NCI-H2227 (cell line): ENCODE measurements around the gene BACH2.
"Not testable (repeated sequence)": the region's sequence is repeated elsewhere in the genome, so short reads cannot be mapped to it uniquely, and the experiment has no call there.

Source experiments
- DNase-seq: peaks from one replicate; lab custom pipeline; 2025; ENCODE audit not compliant: unreplicated experiment; lab: John Stamatoyannopoulos, UW

BACH2 gene

DNA sequence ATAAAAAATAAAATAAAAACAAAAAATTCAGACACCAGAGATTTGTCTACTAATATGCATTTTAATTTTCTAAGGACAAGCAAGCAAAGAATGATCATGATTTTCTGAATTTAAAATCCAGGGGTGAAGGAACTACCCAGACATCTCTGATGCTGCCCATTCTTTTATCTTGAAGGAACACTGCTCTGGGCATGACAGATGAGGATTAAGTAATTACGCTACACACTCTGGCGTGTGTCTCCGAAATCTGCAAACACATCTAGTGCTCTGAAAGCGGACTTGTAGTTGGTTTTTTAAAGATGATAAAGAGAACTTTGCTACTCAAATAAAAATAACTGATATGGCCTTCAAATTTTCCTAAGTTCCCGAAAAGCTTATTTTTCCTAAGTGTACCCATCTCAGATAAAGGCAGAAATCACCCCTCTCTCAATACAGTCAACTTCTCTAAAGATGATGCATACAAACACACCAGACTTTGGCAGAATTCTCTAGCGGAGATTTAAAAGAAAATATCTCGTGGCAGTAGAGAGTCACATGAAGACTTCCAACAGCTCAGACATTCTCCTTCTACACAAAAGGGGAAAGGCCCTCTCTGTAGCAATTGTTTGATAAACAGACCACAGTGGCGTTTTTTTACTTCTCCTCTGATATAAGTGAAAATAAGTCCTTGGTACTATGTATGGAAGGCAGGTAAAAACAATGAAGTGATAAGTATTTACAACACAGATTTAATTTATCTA, 133.8 kb downstream of the BACH2 start:
- DNase-seq, result no peak

DNA sequence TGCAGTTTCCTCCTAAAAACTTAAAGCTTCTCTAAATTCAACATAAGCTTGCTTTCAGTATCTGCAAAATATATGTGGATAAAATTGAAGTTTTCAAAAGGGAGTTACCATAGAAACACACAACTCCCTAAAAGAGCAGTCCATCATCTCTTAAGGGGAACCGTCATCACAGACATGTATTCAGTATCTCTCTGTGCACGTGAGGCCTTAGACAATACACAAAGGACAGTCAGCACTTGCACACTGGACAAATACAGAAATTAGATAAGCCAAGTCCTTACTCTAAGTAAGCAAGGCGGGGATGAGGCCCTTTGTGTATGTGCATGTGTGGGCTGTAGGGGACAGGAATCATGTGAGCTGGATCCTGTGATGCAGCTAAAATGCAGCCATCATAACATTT, 136.6 kb downstream of the BACH2 start:
- DNase-seq, result peak; percentile 32

- no peak for DNase-seq
These were observed 137.2 kb downstream of the BACH2 start for GRCh38 chr6:90159452-90159851.

GRCh38 chr6:90158936-90159335, 137.7 kb downstream of the BACH2 start:
- no peak for DNase-seq

DNA sequence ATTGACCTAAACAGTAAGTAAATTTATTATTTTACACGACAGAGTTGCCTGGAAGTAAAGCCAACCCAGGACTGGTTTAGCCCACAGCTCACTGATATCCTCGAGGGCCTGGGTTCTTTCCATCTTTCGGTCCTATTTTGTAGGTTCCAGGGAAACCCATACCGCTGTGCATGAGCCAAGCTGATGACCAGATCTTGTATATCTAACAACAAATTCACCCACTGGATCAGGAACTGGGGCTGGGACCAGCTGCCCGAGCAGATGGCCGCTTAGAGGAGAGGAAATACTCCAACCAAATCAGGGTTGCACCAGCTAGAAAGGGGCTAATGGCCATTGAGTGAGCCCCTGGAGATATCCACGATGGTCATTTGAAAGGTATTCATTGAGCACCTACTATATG, 139.2 kb downstream of the BACH2 start:
- no peak for DNase-seq

DNA sequence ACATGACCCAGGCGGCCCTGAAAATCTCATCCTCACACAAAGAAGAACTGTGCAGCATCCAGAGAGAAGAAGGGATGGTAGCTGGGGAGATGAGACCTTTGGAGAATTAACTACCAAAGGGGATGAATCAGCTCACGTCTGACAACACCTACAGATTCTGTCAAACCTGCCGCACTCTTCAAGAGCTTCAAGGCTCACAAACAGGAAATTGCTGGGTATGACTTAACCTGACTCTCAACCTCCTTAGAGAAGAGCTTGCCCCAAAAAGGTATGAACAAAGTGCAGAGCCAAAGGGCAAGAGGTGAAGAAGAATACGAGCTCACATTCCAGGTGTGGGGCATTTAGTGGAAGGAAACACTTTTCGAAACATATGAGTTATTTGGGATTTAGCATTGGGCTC, 139.8 kb downstream of the BACH2 start:
- no peak for DNase-seq

- DNase-seq, result no peak
These were observed 141.7 kb downstream of the BACH2 start for GRCh38 chr6:90154755-90155470.

DNA sequence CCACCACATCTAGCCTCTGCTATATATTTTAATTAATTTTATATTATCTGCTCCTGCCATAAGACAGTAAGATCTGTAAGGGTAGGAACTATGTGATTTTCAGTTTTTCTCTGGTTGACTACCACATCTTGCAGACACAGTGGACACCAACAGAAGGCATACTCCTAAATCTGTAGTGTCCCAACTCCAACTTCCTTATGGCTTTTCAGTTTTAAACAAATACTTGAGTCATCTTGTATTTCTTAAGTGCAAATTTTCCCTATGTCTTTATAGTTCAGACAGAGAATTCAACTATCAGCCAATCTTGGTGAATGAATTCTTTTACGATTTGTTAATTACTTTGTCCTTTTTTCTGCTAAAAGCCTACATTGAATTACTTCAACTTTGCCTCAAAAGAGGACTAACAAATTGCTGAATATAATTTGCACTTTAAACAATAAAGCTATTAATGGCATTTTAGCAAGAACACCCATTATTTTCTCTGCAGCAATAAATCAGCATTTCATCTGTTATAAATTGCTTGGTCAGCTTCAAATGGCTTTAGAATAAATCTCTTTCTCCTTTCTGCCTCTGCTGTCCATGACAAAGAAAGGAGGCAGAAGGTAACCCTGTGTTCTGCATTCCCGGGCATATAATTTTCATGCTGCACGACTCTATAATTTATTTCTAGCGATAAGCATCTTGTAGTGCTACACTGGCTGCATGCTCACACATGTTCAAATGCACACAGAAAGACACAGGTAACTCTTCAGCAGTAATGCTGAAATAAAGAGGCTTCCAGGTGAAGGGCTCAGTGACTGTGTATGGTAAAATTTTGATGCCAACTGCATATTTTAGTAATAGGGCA, 144.8 kb downstream of the BACH2 start:
- peak; percentile 68 for DNase-seq

GRCh38 chr6:90149280-90149679, 147.4 kb downstream of the BACH2 start:
- DNase-seq, result no peak

DNA sequence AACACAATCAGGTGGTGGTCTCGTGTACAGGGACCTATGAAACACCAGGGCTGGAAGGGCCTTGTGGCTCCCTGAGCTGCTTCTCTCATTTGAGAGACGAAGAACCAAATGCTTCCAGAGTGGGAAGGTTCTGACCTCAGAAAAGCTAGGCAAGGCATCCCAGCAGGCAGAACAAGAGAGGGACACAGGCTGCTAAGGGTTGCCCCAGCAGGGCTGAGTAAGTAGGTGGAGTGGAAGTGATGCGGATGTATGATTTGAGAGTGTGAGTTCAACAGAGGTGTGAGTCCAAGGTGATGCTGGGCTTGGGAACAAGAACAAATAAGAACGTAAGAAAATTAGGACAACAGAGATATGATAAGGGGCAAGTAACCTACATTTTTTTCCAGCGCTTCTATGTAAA, 147.8 kb downstream of the BACH2 start:
- DNase-seq, result peak; percentile 25

- DNase-seq, result peak; percentile 7
These were observed 149.6 kb downstream of the BACH2 start for GRCh38 chr6:90146921-90147649.

DNA sequence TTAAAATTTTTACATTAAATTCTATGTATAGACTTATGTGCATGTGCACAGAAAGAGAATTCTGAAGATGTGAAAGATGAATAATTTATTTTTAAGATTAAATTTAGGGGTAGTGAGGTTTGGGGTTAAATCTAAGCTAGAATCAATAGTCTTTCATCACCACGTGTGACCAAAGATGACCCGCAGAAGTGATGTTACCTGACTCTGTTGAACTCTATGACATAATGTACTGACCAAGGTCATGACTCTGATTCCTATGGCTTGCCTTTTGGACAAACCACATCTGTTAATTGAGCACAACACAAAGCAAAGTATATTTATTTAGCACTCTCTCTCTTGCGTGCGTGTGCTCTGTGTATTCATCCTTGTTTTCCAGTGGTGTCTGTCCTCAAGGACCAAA, 150.6 kb downstream of the BACH2 start:
- no peak for DNase-seq

DNA sequence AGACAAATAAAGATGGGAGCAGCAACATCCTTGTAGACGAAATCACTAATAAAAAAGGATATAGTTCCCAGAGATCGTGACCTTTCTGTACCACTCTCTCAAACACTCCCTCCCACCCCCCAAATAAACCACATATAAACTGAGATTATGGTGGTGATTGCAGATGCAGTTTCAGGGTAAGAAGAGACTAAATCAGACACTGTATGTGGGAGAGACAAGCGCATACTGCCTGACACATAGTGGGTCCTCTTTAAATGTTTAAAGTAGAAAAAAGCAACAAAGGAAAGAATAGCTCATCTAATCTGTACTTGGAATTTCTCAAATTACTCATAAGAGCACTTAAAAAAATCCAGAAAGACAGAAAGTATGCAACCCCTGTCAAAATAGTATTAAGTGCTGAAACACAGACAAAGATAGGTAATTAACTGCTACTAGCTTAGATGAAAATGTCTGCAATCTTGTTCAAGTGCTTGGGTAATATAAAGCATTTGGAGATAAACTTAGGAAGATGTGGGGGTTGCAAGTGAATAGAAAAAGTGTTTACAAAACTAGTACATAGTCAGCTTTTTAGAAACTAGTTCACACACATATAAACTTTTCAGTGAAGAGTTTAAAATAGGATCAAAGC, 151.6 kb downstream of the BACH2 start:
- DNase-seq, result no peak

DNA sequence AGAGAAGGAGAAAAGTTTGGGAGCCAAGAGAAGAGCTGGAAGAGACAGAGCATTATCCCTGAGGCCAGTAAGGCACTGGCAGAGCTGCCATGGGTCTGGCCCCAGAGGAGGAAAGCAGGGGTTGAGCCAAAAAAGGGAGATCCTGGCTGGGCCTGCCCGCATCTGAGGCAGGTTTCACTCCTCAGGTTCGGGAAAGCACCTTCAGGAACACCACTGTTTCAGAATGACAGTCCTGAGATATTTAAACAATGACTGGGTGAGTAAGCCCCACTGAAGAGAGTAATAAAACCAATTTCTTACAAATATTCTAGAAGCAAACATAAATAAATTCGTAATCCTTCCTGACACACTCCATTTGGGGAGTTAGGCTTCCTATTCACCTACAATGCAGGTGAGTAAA, 152.2 kb downstream of the BACH2 start:
- DNase-seq, result no peak

GRCh38 chr6:90140683-90141082, 156.0 kb downstream of the BACH2 start:
- DNase-seq, result no peak

DNA sequence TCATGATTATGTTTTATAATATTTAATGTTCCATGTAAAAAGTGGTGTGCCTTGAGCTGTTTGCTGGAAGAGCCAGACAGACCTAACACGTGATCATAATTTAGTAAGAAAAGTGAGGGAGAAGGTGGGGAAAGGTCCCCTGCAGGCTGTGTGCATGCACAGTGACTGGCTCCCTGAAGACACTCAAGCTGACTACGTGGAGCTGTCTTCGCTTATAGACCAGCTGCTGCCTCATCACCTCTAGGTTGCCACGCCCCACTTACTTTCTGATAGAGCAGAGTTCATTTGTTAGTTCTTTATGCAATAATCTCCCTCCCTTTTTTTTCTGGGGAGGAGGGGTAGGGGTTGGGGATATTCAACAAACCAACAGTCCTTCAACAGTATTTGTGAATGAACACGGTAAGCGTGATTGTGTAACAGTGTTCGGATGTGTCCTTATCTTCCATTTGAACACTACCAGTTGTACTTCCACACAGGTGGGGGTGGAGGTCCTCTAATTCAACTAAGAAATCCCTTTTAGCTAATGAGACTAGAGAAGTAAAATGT, 157.3 kb downstream of the BACH2 start:
- DNase-seq, result no peak

DNA sequence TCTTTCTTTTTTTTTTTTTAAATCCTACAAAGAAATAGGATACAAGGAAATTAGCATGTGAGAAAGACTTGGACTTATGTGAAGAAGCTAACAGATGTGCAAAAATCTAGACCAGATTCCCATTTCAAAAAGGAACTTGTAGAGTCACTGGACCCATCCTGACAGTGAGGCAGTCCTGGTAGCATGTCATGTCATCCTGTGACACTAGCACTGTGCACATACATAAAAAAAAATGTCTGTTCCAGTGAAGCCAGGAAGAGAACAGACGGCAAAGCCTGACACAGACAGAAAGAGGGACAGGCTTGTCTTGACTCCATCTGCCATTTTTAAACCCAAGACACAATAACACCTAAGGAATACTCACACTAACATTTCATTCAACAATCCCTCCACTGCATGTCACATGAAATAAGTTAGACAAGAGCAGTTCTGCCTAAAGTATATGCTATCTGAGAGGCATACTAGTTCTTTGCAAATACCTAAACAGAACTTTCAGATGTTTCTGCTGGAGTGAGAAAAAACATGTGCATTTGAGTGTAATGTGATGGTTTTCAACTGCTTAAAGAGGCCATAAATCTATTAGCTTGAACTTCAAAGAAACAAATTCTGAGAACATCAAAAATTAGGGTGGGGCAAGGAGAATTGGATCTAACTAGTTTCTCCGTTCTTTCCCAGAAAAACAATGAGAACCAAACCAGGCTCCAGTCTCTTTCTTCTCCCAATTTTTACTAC, 159.6 kb downstream of the BACH2 start:
- DNase-seq, result no peak

DNA sequence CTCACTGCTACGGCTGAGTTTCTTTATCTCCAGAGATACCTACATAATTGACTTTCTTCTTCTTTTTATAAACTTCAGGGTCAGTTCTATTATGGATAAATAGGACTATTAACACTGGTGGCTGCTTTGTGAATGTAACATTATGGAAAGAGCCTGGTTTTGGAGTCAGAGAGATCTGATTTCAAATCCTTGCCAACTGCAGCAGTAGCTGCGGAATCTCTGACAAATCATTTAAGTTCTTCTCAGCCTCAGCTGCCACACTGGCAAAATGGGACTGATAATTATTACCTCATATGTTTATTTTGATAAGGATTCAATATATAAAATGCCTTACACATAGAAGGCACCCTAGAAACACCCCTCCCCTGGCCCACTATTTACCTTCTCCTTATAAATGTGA, 160.5 kb downstream of the BACH2 start:
- DNase-seq, result no peak

- no peak for DNase-seq
These were observed 161.0 kb downstream of the BACH2 start for GRCh38 chr6:90135667-90136066.

DNA sequence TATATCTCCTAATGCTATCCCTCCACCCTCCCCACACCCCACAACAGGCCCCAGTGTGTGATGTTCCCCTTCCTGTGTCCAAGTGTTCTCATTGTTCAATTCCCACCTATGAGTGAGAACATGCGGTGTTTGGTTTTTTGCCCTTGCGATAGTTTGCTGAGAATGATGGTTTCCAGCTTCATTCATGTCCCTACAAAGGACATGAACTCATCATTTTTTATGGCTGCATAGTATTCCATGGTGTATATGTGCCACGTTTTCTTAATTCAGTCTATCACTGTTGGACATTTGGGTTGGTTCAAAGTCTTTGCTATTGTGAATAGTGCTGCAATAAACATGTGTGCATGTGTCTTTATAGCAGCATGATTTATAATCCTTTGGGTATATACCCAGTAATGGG, 163.0 kb downstream of the BACH2 start:
- DNase-seq, result not testable (repeated sequence)
